ENCODE results near the gene PSMD2.

- TF ChIP-seq TAF1 (IDR thresholded peaks at IDR 0.05; ENCODE audit: low read depth, low read length) (no peak), SPI1 (IDR thresholded peaks at IDR 0.05; ENCODE audit: low read depth, low read length) (no peak), POLR2A (IDR thresholded peaks at IDR 0.05; ENCODE audit: low read depth, low read length) (peak; percentile 11; the same call in 1 of the 2 replicates)
These were observed 33.5 kb downstream of the PSMD2 start for GRCh38 chr3:184332370-184333090.

Measured in GM12891 (cell line).